RPMI7951 (cell line): ENCODE results near the gene TMEM156. TPM values are rescaled to one million over a fixed set of nuclear protein-coding genes. Genes with fewer than 3 reads are reported as not detected.

Experiments
- DNase-seq: peaks from one replicate; pipeline ENCODE4 v3.0.0-alpha.2; 2012; ENCODE audit warnings: low read depth
- total RNA-seq: library from RNA; depleted of rRNA; stranded (reverse); fragments of >200 nt; shearing (Covaris generic); gene quantifications from 2 replicates; pipeline ENCODE4 v1.2.3, GENCODE V29; 2014; rRNA removed

TMEM156 gene
- total RNA-seq, 1 experiment from 2014 or later = 0.12 TPM

DNA sequence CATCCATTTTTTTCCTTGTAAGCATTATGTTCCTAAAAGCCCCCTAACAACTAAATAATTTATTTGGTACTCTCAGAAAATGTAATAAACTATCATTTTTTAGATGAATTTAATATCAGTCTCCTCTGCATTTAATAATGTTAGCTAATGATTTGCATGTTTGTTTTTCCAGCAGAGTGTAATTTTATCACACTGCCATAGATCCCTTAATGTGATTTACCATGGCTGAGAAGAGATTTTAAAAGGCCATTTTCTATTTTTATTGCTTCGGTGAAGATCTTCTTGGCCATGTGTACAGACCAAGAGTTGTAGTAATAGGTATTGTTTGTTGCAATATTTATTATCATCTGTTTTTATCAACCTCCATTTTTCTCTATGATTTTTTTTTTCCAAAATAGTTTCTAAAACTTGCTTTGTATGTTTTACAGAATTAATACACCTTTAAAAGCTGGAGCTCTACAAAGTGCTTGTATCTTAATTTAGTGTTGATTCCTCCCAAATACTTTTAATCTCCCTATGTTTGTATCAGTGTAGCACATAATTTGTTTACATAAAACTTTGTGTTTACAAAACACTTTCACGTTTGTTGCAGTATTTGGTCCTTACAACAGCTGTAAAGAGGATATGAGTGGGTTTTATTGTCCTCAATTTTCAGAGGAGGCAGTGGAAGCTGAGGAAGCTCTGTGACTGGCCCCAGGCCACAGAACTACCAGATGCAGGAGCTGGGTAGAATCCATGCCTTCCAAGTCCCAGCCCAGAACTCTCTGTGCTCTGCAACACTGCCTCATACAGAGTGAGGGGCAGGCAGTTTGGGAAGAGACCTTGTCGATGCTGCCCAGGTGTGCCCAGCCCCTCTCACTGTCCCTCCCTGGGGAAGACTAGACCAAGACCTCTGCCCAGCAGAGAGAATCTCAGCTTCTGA, 106.5 kb downstream of the TMEM156 start:
- no peak for DNase-seq

- no peak for DNase-seq
These were observed 107.9 kb downstream of the TMEM156 start for GRCh38 chr4:38924353-38924752.

DNA sequence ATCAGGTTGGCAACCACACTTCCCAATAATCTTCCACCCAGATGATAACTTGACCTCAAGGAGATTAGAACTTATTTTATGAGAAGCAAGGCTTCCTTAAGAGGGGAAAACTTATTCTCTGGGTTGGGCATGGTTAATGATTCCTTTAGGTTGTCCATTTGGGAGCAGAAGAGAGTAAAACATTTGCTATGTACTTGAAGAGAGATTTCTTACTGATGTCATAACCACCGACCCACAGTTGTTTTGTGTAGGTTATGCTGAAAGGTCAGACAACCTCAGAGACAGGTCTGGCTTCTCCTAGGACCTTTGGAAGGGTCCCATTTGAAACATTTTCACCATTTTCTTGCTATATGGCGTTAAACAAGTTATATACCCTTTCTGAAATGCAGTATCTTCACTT, 108.5 kb downstream of the TMEM156 start:
- DNase-seq = no peak

DNA sequence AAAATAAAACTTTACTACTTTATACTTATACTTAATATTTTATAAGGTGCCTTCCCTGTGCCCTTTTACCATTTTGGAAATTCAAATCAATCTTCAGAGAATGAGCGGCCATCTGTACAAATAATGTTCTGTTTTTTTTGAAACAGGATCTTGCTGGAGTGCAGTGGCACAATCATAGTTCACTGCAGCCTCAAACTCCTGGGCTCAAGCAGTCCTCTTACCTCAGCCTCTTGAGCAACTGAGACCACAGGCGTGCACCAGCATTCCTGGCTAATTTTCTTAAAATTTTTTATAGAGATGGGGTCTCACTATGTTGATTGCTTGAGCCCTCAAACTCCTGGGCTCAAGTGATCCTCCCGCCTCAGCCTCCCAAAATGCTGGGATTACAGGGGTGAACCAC, 111.1 kb downstream of the TMEM156 start:
- DNase-seq = no peak

- DNase-seq = no peak
These were observed 111.5 kb downstream of the TMEM156 start for GRCh38 chr4:38920677-38921076.

DNA sequence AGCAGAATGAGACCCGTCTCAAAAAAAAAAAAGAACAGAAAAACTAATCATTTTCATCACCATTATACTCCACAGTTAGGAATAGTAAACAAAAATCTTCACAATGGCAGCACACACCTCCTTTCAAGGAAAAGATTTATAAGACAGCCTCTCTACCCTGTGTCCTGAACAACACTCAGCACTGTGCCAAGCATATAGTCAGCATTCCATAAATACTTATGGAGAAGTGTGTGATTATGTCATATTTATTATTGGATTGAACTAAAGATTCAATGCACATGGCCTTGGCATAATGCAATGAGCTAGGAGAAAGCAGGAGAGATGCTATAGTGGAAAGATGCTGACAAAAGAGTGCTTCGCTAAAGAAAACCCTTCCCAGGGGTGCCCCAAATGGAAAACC, 112.0 kb downstream of the TMEM156 start:
- DNase-seq = no peak

DNA sequence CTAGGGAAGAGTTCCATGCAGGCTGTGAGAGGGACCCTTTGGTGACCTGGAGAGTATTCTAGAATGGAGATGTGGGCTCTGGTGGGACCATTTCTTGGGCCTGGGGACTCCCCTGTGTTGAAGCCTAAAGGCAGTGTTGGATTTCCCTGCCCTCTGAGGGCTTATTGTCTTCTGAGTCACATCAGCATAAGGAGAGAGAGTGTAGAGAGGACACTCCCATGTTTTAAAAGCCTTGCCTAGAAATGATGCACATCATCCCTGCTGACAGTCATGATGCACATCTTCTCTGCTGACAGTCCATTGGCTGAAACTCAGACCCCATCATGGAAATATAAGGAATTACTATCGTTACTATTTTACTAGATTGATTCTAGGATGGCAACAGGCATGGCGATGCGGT, 112.7 kb downstream of the TMEM156 start:
- DNase-seq = no peak

- DNase-seq = no peak
These were observed 114.7 kb downstream of the TMEM156 start for GRCh38 chr4:38917481-38918025.

Other genes starting within 250 kb of the TMEM156 start
- gene TLR10, start 249.4 kb downstream of the TMEM156 start, total RNA-seq = 0.10 TPM in 1 of 2 replicates, not detected in the other
- gene TLR1, start 227.6 kb downstream of the TMEM156 start, total RNA-seq = 6.1 and 14.4 TPM in 2 replicates
- 2.8 and 4.0 TPM in 2 replicates for gene TLR6, start 175.6 kb downstream of the TMEM156 start, total RNA-seq
- gene FAM114A1, start 164.6 kb downstream of the TMEM156 start, total RNA-seq = 150 and 162 TPM in 2 replicates
- gene KLHL5, start 29.8 kb upstream of the TMEM156 start, total RNA-seq = 30.1 and 35.7 TPM in 2 replicates
- 13.9 and 14.9 TPM in 2 replicates for gene WDR19, start 150.1 kb upstream of the TMEM156 start, total RNA-seq